ENCODE results near the gene GPR68. TPM values are rescaled to one million over a fixed set of nuclear protein-coding genes. Genes with fewer than 3 reads are reported as not detected.
"Not testable (repeated sequence)": the region's sequence is repeated elsewhere in the genome, so short reads cannot be mapped to it uniquely, and the experiment has no call there.

GPR68 gene
- total and polyA plus RNA-seq, 2 of the 4 experiments (the other 2 are of a cell fraction): 0.72 to 0.94 TPM

DNA sequence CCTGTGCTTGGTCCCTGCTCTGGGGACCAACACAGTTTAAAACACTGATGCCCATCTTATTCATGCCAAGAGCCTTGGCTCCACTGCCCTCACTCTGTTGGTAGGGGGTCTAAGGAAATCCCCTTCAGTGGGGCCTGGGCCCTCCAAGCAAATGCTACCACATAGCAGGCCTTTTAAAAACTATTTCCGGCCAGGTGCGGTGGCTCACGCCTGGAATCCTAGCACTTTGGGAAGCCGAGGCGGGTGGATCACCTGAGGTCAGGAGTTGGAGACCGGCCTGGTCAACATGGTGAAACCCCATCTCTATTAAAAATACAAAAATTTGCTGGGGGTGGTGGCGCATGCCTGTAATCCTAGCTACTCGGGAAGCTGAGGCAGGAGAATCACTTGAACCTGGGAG lies 1.1 kb upstream of the GPR68 start:
- CTCF ChIA-PET; dilution Hi-C loops (cut with HindIII; ENCODE audit: low sequenced_read_pairs, unreplicated experiment): not testable (repeated sequence)

More for the DNA sequence above, 1.1 kb upstream of the GPR68 start:
- H3K27ac ChIP-seq (ENCODE audit: insufficient read depth, low read length); H2BK120ac ChIP-seq (ENCODE audit: low read depth, low read length); in situ Hi-C loops (cut with MboI; ENCODE audit: low sequenced_read_pairs); intact Hi-C loops (cut with micrococcal nuclease); H4K91ac ChIP-seq (ENCODE audit: insufficient read depth, low read depth, low read length); H3K79me1 ChIP-seq (ENCODE audit: low read depth in 1 of 2, low read length in 2 of 2); DNase-seq; H3K18ac ChIP-seq (ENCODE audit: low read depth, low read length); H3K36me3 ChIP-seq (ENCODE audit: control insufficient read depth, insufficient read depth, low read length); H3K27me3 ChIP-seq (ENCODE audit: control insufficient read depth, insufficient read depth, low read length); H2BK20ac ChIP-seq (ENCODE audit: low read depth, low read length); H3K9ac ChIP-seq (ENCODE audit: low read depth, low read length); H3K4me1 ChIP-seq (ENCODE audit: control insufficient read depth, insufficient read depth, low read length); POLR2A ChIA-PET (ENCODE audit: unreplicated experiment); H2BK5ac ChIP-seq (ENCODE audit: low read depth, low read length, poor library complexity, severe bottlenecking); H3K9me3 ChIP-seq (ENCODE audit: control insufficient read depth, insufficient read depth, low read length); H3K14ac ChIP-seq (replicated peaks; ENCODE audit: low read depth, low read length); H2BK15ac ChIP-seq (ENCODE audit: low read depth, low read length); H2AK5ac ChIP-seq (ENCODE audit: low read depth, low read length); H3K4me3 ChIP-seq (ENCODE audit: insufficient read depth, low read depth, low read length); H2AFZ ChIP-seq (replicated peaks; ENCODE audit: low read length, poor library complexity); H4K8ac ChIP-seq (ENCODE audit: low read depth in 2 of 2, low read length in 2 of 2); H3K23ac ChIP-seq (ENCODE audit: low read depth, low read length); H4K20me1 ChIP-seq (ENCODE audit: insufficient read depth, low read length); BruUV-seq (replicated peaks); H3K4ac ChIP-seq (ENCODE audit: low read depth, low read length); H3K4me2 ChIP-seq (ENCODE audit: low read depth, low read length); H3K56ac ChIP-seq (ENCODE audit: extremely low read depth, insufficient read depth, low read length); H4K5ac ChIP-seq (ENCODE audit: low read depth, low read length); ATAC-seq (ENCODE audit: low read depth); H2AK9ac ChIP-seq (replicated peaks; ENCODE audit: low read depth, low read length, poor library complexity): not testable (repeated sequence)
- WGBS, 2 experiments (ENCODE audit: extremely low coverage in 2 of 2, insufficient read length in 1 of 2): 98% methylated on average over 7 of the region's 8 CpGs; no CpG with 5 or more reads in 1 of the 2 experiments
- peaks cover 13% of the 10 kb centered on the region for H3K9me1 ChIP-seq (ENCODE audit: insufficient read depth, low read length)

Data from IMR-90 (cell line).